Loucy (cell line): ENCODE results near the gene TNFSF12.

ENCODE experiments used
- H2AFZ ChIP-seq: fragments of 200-600 bp; sonication (generic); 2 replicates; pipeline ENCODE4 v1.6.0; 2016; ENCODE audit warnings: antibody characterized with exemption, mild to moderate bottlenecking, low read length, moderate library complexity
- H3F3A ChIP-seq: fragments of 200-600 bp; 2 replicates; pipeline ENCODE4 v1.6.0; 2016; ENCODE audit warnings: antibody characterized with exemption, low read depth, mild to moderate bottlenecking
- H3K27me3 ChIP-seq: fragments of 200-600 bp; sonication (generic); 2 replicates; pipeline ENCODE4 v1.6.1; 2014; ENCODE audit warnings: low read length, mild to moderate bottlenecking; ENCODE audit not compliant: insufficient read depth, poor library complexity, severe bottlenecking
- H3K36me3 ChIP-seq: fragments of 200-600 bp; sonication (generic); 2 replicates; pipeline ENCODE4 v1.6.1; 2016; ENCODE audit warnings: low read length; ENCODE audit not compliant: insufficient read depth
- H3K4me1 ChIP-seq: fragments of 200-600 bp; sonication (generic); 2 replicates; pipeline ENCODE4 v1.5.1; 2014; ENCODE audit warnings: low read length, mild to moderate bottlenecking; ENCODE audit not compliant: insufficient read depth, poor library complexity, severe bottlenecking
- H3K4me2 ChIP-seq: fragments of 200-600 bp; sonication (generic); 2 replicates; pipeline ENCODE4 v1.6.0; 2014; ENCODE audit warnings: antibody characterized with exemption, low read length, low read depth, mild to moderate bottlenecking; ENCODE audit not compliant: poor library complexity, severe bottlenecking
- H3K4me3 ChIP-seq: fragments of 200-600 bp; sonication (generic); 2 replicates; pipeline ENCODE4 v1.5.1; 2014; ENCODE audit warnings: low read length, mild to moderate bottlenecking, mixed read lengths; ENCODE audit not compliant: poor library complexity, severe bottlenecking
- H3K79me2 ChIP-seq: fragments of 200-600 bp; sonication (generic); 2 replicates; pipeline ENCODE4 v1.6.1; 2014; ENCODE audit warnings: low read length; ENCODE audit not compliant: insufficient read depth
- H3K9ac ChIP-seq: fragments of 200-600 bp; sonication (generic); 2 replicates; pipeline ENCODE4 v1.6.0; 2014; ENCODE audit warnings: mild to moderate bottlenecking, low read depth, low read length, moderate library complexity; ENCODE audit not compliant: poor library complexity, severe bottlenecking
- H3K9me2 ChIP-seq: fragments of 200-600 bp; sonication (generic); replicated peaks from 2 replicates; pipeline ENCODE4 v1.6.1; 2016; ENCODE audit warnings: low read depth, low read length, mixed read lengths
- H3K9me3 ChIP-seq: fragments of 200-600 bp; sonication (generic); 2 replicates; pipeline ENCODE4 v1.6.1; 2014; ENCODE audit warnings: mild to moderate bottlenecking, antibody characterized with exemption, low read length, low read depth; ENCODE audit not compliant: insufficient read depth
- H4K20me1 ChIP-seq: fragments of 200-600 bp; sonication (generic); 2 replicates; pipeline ENCODE4 v1.6.0; 2014; ENCODE audit warnings: antibody characterized with exemption, low read length, mild to moderate bottlenecking; ENCODE audit not compliant: insufficient read depth, poor library complexity, severe bottlenecking
- EZH2phosphoT487 ChIP-seq: fragments of 200-600 bp; IDR thresholded peaks from 2 replicates; pipeline ENCODE4 v1.6.1; 2018; ENCODE audit warnings: antibody characterized with exemption, mild to moderate bottlenecking, moderate library complexity, borderline replicate concordance
- TF ChIP-seq, protein P1 (sequence below): fragments of 200-600 bp; sonication (generic); conservative IDR thresholded peaks from 2 replicates; pipeline ENCODE4 v1.5.1; 2014; ENCODE audit warnings: mild to moderate bottlenecking, antibody characterized with exemption, low read length

TNFSF12 gene

DNA sequence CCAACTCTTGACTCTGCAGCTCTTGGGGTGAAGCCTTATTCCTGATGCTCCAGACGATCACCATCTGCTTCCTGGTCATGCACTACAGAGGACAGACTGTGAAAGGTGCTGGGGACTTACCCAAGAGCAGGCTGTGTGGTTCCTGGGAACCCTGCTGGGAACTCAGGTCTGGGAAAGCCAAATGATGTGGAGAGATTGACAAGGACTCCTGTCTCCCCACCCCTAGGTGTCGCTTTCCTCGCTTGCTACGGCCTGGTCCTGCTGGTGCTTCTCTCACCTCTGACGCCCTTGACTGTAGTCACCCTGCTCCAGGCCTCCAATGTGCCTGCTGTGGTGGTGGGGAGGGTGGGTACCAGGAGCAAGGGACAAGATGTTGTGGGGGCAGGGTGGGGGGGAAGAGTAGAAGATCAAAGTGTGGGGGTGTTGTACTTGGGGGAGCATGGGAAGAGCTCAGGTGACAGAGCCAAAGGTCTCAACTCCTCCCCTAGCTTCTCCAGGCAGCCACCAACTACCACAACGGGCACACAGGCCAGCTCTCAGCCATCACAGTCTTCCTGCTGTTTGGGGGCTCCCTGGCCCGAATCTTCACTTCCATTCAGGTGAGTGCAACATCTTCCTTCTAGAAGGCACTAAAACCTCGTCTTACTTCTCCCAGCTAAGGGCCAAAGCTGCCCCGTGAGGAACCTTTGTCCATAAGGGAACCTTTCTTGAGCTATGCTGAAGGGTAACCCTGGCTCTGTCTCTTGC lies 38.0 kb downstream of the TNFSF12 start:
- Histone ChIP-seq H3K4me2 (no peak overlapping the region), H3K9me2 (no peaks in the 10 kb centered on the region), H2AFZ (no peak overlapping the region), H3K4me1 (peaks cover 20% of the 10 kb centered on the region), H3K4me3 (no peak overlapping the region), H3K36me3 (peaks cover 13% of the 10 kb centered on the region; the same call in 1 of the 2 replicates), H4K20me1 (no peaks in the 10 kb centered on the region), H3F3A (no peaks in the 10 kb centered on the region), H3K79me2 (peaks cover 40% of the 10 kb centered on the region), H3K9ac (no peak overlapping the region), H3K27me3 (no peaks in the 10 kb centered on the region), H3K9me3 (no peaks in the 10 kb centered on the region)
- TF ChIP-seq, protein P1, sequence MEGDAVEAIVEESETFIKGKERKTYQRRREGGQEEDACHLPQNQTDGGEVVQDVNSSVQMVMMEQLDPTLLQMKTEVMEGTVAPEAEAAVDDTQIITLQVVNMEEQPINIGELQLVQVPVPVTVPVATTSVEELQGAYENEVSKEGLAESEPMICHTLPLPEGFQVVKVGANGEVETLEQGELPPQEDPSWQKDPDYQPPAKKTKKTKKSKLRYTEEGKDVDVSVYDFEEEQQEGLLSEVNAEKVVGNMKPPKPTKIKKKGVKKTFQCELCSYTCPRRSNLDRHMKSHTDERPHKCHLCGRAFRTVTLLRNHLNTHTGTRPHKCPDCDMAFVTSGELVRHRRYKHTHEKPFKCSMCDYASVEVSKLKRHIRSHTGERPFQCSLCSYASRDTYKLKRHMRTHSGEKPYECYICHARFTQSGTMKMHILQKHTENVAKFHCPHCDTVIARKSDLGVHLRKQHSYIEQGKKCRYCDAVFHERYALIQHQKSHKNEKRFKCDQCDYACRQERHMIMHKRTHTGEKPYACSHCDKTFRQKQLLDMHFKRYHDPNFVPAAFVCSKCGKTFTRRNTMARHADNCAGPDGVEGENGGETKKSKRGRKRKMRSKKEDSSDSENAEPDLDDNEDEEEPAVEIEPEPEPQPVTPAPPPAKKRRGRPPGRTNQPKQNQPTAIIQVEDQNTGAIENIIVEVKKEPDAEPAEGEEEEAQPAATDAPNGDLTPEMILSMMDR: peak; percentile 39
- TF ChIP-seq EZH2phosphoT487: no peak

DNA sequence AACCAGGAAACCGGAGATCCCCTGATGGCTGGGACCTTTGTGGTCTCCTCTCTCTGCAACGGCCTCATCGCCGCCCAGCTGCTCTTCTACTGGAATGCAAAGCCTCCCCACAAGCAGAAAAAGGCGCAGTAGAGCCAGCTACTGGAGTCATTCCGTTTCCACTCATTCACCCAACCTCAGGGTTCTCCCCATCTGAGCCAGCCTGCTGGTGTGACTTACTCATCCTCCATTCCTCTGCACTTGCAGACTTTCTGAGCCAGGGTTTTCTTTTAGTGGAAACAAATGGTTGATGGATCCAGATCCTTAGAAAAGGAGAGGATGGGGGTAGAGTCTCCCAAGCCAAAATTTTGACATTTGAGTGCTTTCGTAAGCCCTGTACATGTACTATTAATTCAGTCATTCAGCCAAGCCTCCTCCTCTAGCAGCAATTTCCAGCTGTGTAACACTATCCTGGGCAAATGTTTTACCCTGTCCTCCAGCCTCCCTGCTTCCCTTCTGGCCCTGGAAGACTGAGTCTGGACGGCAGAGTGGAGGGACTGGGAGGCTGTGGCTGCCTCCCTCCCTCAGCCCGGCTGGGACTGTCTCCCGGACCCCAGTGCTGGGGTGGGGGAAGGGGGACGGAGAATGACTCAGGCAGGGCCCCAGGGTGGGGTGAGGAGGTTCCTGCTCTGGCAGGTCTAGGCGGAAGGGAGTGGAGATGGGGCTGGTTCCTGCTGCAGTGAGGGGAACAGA lies 38.7 kb downstream of the TNFSF12 start:
- Histone ChIP-seq H3K36me3 (peaks cover 20% of the 10 kb centered on the region; the same call in 1 of the 2 replicates), H3K9me3 (no peaks in the 10 kb centered on the region), H3K27me3 (no peaks in the 10 kb centered on the region), H3F3A (no peaks in the 10 kb centered on the region), H2AFZ (no peak overlapping the region), H4K20me1 (no peaks in the 10 kb centered on the region), H3K4me2 (no peak overlapping the region), H3K4me1 (peaks cover 16% of the 10 kb centered on the region), H3K4me3 (no peak overlapping the region), H3K9ac (no peak overlapping the region), H3K79me2 (peaks cover 33% of the 10 kb centered on the region), H3K9me2 (no peaks in the 10 kb centered on the region)
- no peak for TF ChIP-seq EZH2phosphoT487
- TF ChIP-seq, protein P1: no peak

DNA sequence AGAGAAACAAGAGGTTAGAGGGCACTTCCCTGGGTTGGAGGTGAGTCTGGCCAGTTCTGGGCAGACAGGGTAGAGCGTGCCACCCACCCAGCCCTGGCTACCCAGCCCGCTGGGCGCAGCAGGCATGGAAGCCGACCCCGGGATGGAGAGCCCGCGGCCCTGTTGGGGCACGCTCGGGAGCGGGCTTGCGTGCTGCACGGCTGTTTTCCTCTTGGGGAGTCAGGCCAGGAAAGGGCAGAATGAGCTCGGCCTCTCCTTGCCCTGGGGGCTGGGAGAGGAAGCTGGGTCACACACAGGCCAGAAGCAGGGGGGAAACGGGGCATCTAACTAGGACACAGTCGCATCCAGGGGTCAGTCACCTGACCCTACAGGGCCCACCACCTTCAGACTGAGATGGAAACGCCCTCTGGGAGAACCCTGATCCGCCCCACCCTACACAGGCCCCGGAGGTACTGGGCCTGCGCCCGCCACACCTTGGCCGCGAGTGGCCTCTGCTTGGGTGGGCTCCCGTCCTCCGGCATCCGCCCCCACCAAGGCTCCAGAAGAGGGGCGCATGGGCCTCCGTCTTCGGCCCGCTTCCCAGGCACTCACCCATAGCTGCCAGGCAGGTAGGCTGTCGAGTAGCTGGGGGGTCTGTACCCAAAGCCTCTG lies 39.8 kb downstream of the TNFSF12 start:
- H2AFZ ChIP-seq: no peak overlapping the region
- no peak overlapping the region for H3K9ac ChIP-seq
- H3K9me2 ChIP-seq: no peaks in the 10 kb centered on the region
- no peaks in the 10 kb centered on the region for H4K20me1 ChIP-seq
- H3K36me3 ChIP-seq: peaks cover 31% of the 10 kb centered on the region; the same call in 1 of the 2 replicates
- no peaks in the 10 kb centered on the region for H3K27me3 ChIP-seq
- H3K4me3 ChIP-seq: no peak overlapping the region
- TF ChIP-seq, protein P1: no peak
- no peak for TF ChIP-seq EZH2phosphoT487
- H3F3A ChIP-seq: no peaks in the 10 kb centered on the region
- peaks cover 9% of the 10 kb centered on the region for H3K4me1 ChIP-seq
- no peak overlapping the region for H3K4me2 ChIP-seq
- peaks cover 24% of the 10 kb centered on the region for H3K79me2 ChIP-seq
- no peaks in the 10 kb centered on the region for H3K9me3 ChIP-seq
